ENCODE measurements around the gene HOXB8. TPM values are rescaled to one million over a fixed set of nuclear protein-coding genes. Genes with fewer than 3 reads are reported as not detected.
A peak's percentile ranks its signal among the peaks of the same experiment; 100 is the strongest.

The HOXB8 gene
- total RNA-seq, 5 donors from 2014 or later (not counting 1 experiment from before 2014, with no cell fraction given) = not detected

- no peak for ATAC-seq (replicated peaks in 1 of 4)
- no peak overlapping the region for H3K27ac Mint-ChIP-seq
- H3K4me3 Mint-ChIP-seq = no peak overlapping the region
- ChIA-PET CTCF (no interaction called here), POLR2A (no interaction called here)
- H3K4me1 Mint-ChIP-seq = peaks cover 26 to 36% (median 33%) of the 10 kb centered on the region in 3 donors
- no peaks in the 10 kb centered on the region for H3K9me3 Mint-ChIP-seq
- Histone ChIP-seq H3K4me3 (ENCODE audit: control insufficient read depth in 1 of 2, extremely low read depth in 1 of 2, low read length in 1 of 2) (no peak overlapping the region), H3K36me3 (ENCODE audit: control insufficient read depth in 2 of 2, extremely low read depth in 1 of 2, insufficient read depth in 1 of 2, low read length in 1 of 2) (no peaks in the 10 kb centered on the region), H3K9me3 (no peaks in the 10 kb centered on the region), H3K4me1 (ENCODE audit: control insufficient read depth in 1 of 2, extremely low read depth in 1 of 2, insufficient read depth in 2 of 2, low read length in 2 of 2) (peaks cover 7 to 36% of the 10 kb centered on the region in 2 experiments), H3K27ac (ENCODE audit: low read length) (no peak overlapping the region), H3K27me3 (replicated peaks in 1 of 2; ENCODE audit: control insufficient read depth in 2 of 2, extremely low read depth in 1 of 2, insufficient read depth in 2 of 2, low read length in 1 of 2) (peaks cover 22 to 81% of the 10 kb centered on the region in 2 experiments)
- no peaks in the 10 kb centered on the region for H3K36me3 Mint-ChIP-seq
- peaks cover 69 to 87% of the 10 kb centered on the region in 2 donors for H3K27me3 Mint-ChIP-seq
- no peak for DNase-seq
These were observed 28.6 kb upstream of the HOXB8 start for GRCh38 chr17:48643697-48644012.

DNA sequence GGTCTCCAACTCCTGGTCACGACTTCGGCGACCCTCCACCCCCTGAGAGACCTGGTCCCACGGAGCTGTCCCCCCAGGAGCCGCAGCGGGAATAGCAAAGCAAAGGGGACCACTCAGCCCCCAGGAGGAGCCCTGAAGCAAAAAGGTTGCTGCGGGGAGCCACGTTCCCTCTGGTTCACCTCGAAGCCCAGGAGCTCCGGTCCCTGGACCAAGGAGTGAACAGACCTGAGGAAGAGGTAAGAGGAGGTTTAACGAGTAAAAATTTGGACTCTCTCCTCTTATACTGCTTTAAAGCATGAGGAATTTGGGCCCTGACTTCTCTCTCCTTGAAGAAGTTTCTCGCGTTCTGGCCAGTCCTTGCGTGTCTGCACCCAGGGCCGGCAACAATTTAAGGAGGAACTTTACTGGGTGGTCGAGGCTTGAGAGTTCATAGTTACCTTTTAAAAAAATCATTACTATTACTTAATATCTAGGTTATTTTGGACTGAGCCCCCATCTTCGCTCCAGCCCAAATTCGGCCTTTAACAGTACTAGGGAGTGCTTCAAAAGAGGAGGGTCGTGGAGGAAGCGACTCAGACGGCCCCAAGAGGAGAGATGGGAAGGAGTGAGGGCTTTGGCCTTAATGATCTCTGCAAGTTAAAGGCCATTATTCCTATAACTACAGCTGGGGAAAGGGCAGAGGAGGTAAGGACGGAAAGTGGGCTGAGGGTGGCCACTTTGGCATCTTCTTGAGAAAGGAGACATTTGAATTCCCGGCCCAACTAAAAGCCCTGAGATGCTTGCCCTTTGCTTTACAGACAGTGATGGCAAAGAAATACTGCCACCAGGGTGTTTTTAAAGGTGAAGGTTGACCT is 28.0 kb upstream of the HOXB8 start:
- no peak overlapping the region for H3K27ac Mint-ChIP-seq
- ATAC-seq (replicated peaks in 1 of 4) = no peak
- WGBS (ENCODE audit: insufficient coverage) = 42% methylated on average over 6 of the region's 23 CpGs
- DNase-seq = no peak
- Histone ChIP-seq H3K9me3 (no peaks in the 10 kb centered on the region), H3K4me3 (ENCODE audit: control insufficient read depth in 1 of 2, extremely low read depth in 1 of 2, low read length in 1 of 2) (no peak overlapping the region), H3K4me1 (ENCODE audit: control insufficient read depth in 1 of 2, extremely low read depth in 1 of 2, insufficient read depth in 2 of 2, low read length in 2 of 2) (peaks cover 7 to 36% of the 10 kb centered on the region in 2 experiments), H3K27ac (ENCODE audit: low read length) (no peak overlapping the region), H3K27me3 (replicated peaks in 1 of 2; ENCODE audit: control insufficient read depth in 2 of 2, extremely low read depth in 1 of 2, insufficient read depth in 2 of 2, low read length in 1 of 2) (peaks cover 23 to 78% of the 10 kb centered on the region in 2 experiments), H3K36me3 (ENCODE audit: control insufficient read depth in 2 of 2, extremely low read depth in 1 of 2, insufficient read depth in 1 of 2, low read length in 1 of 2) (no peaks in the 10 kb centered on the region)
- H3K4me1 Mint-ChIP-seq = peaks cover 25 to 32% (median 30%) of the 10 kb centered on the region in 3 donors
- no peaks in the 10 kb centered on the region for H3K9me3 Mint-ChIP-seq
- no peak overlapping the region for H3K4me3 Mint-ChIP-seq
- ChIA-PET CTCF (no interaction called here), POLR2A (no interaction called here)
- no peaks in the 10 kb centered on the region for H3K36me3 Mint-ChIP-seq
- H3K27me3 Mint-ChIP-seq = peaks cover 69 to 89% of the 10 kb centered on the region in 2 donors

DNA sequence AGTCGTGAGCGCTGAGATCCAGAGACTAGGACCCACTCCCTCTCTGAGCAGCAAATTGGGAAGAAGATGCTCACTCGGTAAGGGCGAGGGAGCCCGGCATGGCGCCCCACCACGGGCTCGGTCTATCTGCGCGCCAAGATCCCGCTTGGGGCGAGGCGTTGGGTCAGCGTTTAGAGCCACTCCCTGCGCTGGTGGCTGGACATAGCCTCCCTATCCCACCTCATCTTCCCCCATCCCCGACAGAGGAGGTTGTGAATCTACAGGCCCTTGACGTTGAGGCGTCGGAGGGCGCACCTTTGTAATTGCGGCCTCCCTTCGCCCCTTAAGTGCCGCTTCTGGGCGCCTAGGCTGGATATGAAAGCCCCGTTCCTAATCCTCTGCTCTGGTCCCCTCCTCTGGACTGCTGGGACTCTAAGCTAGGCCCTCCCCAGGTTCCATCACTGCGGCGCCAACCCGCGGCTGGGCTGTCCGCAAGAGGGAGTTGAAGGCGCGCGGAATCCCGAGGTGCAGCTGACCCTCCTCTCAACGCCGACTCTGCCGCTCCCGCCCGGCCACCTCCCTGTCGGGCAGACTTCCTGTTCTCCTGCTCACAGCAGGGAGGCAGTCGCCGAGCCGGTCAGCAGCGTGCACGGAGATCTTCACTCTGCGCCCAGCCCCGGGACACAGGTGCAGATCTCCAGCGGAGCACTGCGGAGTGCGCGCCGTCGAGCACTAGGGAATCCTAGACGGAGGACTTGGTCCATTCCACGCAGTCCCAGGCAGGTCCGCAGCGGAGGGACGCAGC is 27.2 kb upstream of the HOXB8 start:
- CTCF ChIA-PET = no interaction called here
- Histone ChIP-seq H3K4me1 (ENCODE audit: control insufficient read depth in 1 of 2, extremely low read depth in 1 of 2, insufficient read depth in 2 of 2, low read length in 2 of 2) (peaks cover 5 to 29% of the 10 kb centered on the region in 2 experiments), H3K27me3 (replicated peaks in 1 of 2; ENCODE audit: control insufficient read depth in 2 of 2, extremely low read depth in 1 of 2, insufficient read depth in 2 of 2, low read length in 1 of 2) (peaks cover 24 to 77% of the 10 kb centered on the region in 2 experiments), H3K36me3 (ENCODE audit: control insufficient read depth in 2 of 2, extremely low read depth in 1 of 2, insufficient read depth in 1 of 2, low read length in 1 of 2) (no peaks in the 10 kb centered on the region), H3K27ac (ENCODE audit: low read length) (no peak overlapping the region), H3K4me3 (ENCODE audit: control insufficient read depth in 1 of 2, extremely low read depth in 1 of 2, low read length in 1 of 2) (no peak overlapping the region), H3K9me3 (no peaks in the 10 kb centered on the region)
- POLR2A ChIA-PET = no interaction called here
- peak overlapping the region in 1 of 2 donors; percentile 72 for H3K27ac Mint-ChIP-seq
- WGBS (ENCODE audit: insufficient coverage) = 21% methylated on average over 52 of the region's 58 CpGs
- peak overlapping the region in 1 of 3 donors; percentile 9 for H3K4me3 Mint-ChIP-seq
- H3K4me1 Mint-ChIP-seq = peaks cover 18 to 25% (median 24%) of the 10 kb centered on the region in 3 donors
- H3K27me3 Mint-ChIP-seq = peaks cover 70 to 90% of the 10 kb centered on the region in 2 donors
- ATAC-seq (replicated peaks in 1 of 4) (no peak), DNase-seq (no peak)
- no peaks in the 10 kb centered on the region for H3K36me3 Mint-ChIP-seq
- no peaks in the 10 kb centered on the region for H3K9me3 Mint-ChIP-seq

GRCh38 chr17:48641541-48642058 is 26.5 kb upstream of the HOXB8 start:
- Mint-ChIP-seq H3K27ac (peak overlapping the region in 1 of 2 donors; percentile 72), H3K4me1 (peaks cover 20 to 25% (median 24%) of the 10 kb centered on the region in 3 donors), H3K9me3 (no peaks in the 10 kb centered on the region), H3K4me3 (peak overlapping the region in 1 of 3 donors; percentile 9), H3K36me3 (no peaks in the 10 kb centered on the region), H3K27me3 (peaks cover 72 to 94% of the 10 kb centered on the region in 2 donors)
- no peaks in the 10 kb centered on the region for H3K9me3 ChIP-seq
- POLR2A ChIA-PET = no interaction called here
- no peak for ATAC-seq (replicated peaks in 1 of 4)
- DNase-seq = no peak
- no peak overlapping the region for H3K4me3 ChIP-seq (ENCODE audit: control insufficient read depth in 1 of 2, extremely low read depth in 1 of 2, low read length in 1 of 2)
- WGBS (ENCODE audit: insufficient coverage) = 16% methylated on average over 15 of the region's 29 CpGs
- H3K27ac ChIP-seq (ENCODE audit: low read length) = no peak overlapping the region
- H3K36me3 ChIP-seq (ENCODE audit: control insufficient read depth in 2 of 2, extremely low read depth in 1 of 2, insufficient read depth in 1 of 2, low read length in 1 of 2) = no peaks in the 10 kb centered on the region
- H3K4me1 ChIP-seq (ENCODE audit: control insufficient read depth in 1 of 2, extremely low read depth in 1 of 2, insufficient read depth in 2 of 2, low read length in 2 of 2) = peaks cover 3 to 25% of the 10 kb centered on the region in 2 experiments
- CTCF ChIA-PET = no interaction called here
- peaks cover 26 to 78% of the 10 kb centered on the region in 2 experiments for H3K27me3 ChIP-seq (replicated peaks in 1 of 2; ENCODE audit: control insufficient read depth in 2 of 2, extremely low read depth in 1 of 2, insufficient read depth in 2 of 2, low read length in 1 of 2)

DNA sequence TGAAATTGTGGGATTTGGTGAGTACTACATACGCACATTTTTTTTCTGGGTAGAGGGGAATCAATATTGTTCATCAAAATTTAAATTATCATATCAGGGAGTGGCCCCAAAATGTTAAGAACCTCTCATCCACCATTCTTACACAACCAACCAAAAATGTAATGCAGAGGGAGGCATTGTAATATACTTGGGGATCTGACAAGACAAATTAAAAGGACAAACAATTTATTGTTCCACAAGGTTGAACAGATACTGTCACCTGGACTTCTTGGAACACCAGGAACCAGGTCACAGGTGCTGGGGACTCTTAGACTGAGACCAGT is 25.7 kb upstream of the HOXB8 start:
- Mint-ChIP-seq H3K27ac (no peak overlapping the region), H3K4me3 (no peak overlapping the region), H3K4me1 (peaks cover 23 to 26% (median 26%) of the 10 kb centered on the region in 3 donors), H3K9me3 (no peaks in the 10 kb centered on the region), H3K36me3 (no peaks in the 10 kb centered on the region), H3K27me3 (peaks cover 71 to 97% of the 10 kb centered on the region in 2 donors)
- no peak for ATAC-seq (replicated peaks in 1 of 4)
- Histone ChIP-seq H3K4me1 (ENCODE audit: control insufficient read depth in 1 of 2, extremely low read depth in 1 of 2, insufficient read depth in 2 of 2, low read length in 2 of 2) (peaks cover 0 to 23% of the 10 kb centered on the region in 2 experiments), H3K27me3 (replicated peaks in 1 of 2; ENCODE audit: control insufficient read depth in 2 of 2, extremely low read depth in 1 of 2, insufficient read depth in 2 of 2, low read length in 1 of 2) (peaks cover 28 to 78% of the 10 kb centered on the region in 2 experiments), H3K27ac (ENCODE audit: low read length) (no peak overlapping the region), H3K9me3 (no peaks in the 10 kb centered on the region), H3K36me3 (ENCODE audit: control insufficient read depth in 2 of 2, extremely low read depth in 1 of 2, insufficient read depth in 1 of 2, low read length in 1 of 2) (no peaks in the 10 kb centered on the region), H3K4me3 (ENCODE audit: control insufficient read depth in 1 of 2, extremely low read depth in 1 of 2, low read length in 1 of 2) (no peak overlapping the region)
- no CpG with 5 or more reads among the region's 1 CpG for WGBS (ENCODE audit: insufficient coverage)
- ChIA-PET CTCF (interaction anchor here in 1 of 2 donors (1.0 kb wide), 1 partner anchor 15 kb away, joined by 3 read pairs; no protein-coding TSS in a partner anchor), POLR2A (no interaction called here)
- DNase-seq = no peak

- Mint-ChIP-seq H3K27ac (no peak overlapping the region), H3K4me3 (no peak overlapping the region), H3K27me3 (peaks cover 71 to 97% of the 10 kb centered on the region in 2 donors), H3K9me3 (no peaks in the 10 kb centered on the region), H3K4me1 (peaks cover 19 to 23% (median 21%) of the 10 kb centered on the region in 3 donors), H3K36me3 (no peaks in the 10 kb centered on the region)
- H3K27me3 ChIP-seq (replicated peaks in 1 of 2; ENCODE audit: control insufficient read depth in 2 of 2, extremely low read depth in 1 of 2, insufficient read depth in 2 of 2, low read length in 1 of 2) = peaks cover 31 to 80% of the 10 kb centered on the region in 2 experiments
- no peaks in the 10 kb centered on the region for H3K9me3 ChIP-seq
- DNase-seq = no peak
- no CpG with 5 or more reads among the region's 6 CpGs for WGBS (ENCODE audit: insufficient coverage)
- POLR2A ChIA-PET = no interaction called here
- peaks cover 0 to 20% of the 10 kb centered on the region in 2 experiments for H3K4me1 ChIP-seq (ENCODE audit: control insufficient read depth in 1 of 2, extremely low read depth in 1 of 2, insufficient read depth in 2 of 2, low read length in 2 of 2)
- no peaks in the 10 kb centered on the region for H3K36me3 ChIP-seq (ENCODE audit: control insufficient read depth in 2 of 2, extremely low read depth in 1 of 2, insufficient read depth in 1 of 2, low read length in 1 of 2)
- CTCF ChIA-PET = interaction anchor here (0.5 to 1.0 kb wide), 2 partner anchors 15 to 166 kb away, joined by 3 read pairs; no protein-coding TSS in a partner anchor
- H3K27ac ChIP-seq (ENCODE audit: low read length) = no peak overlapping the region
- no peak overlapping the region for H3K4me3 ChIP-seq (ENCODE audit: control insufficient read depth in 1 of 2, extremely low read depth in 1 of 2, low read length in 1 of 2)
- no peak for ATAC-seq (replicated peaks in 1 of 4)
These were observed 25.1 kb upstream of the HOXB8 start for GRCh38 chr17:48639982-48640857.

All from T-cell (primary cell).